H1 (cell line): ENCODE measurements around the gene MCM5. TPM values are rescaled to one million over a fixed set of nuclear protein-coding genes. Genes with fewer than 3 reads are reported as not detected.

Experiments used
- CTBP2 ChIP-seq: IDR thresholded peaks from 2 replicates; pipeline ENCODE4 v1.7.0; 2011; ENCODE audit warnings: borderline replicate concordance, mild to moderate bottlenecking, moderate library complexity, mixed read lengths, low read length; ENCODE audit not compliant: insufficient read depth, insufficient read length
- RNF2 ChIP-seq: fragments of 200-900, 300-1000 bp; sonication (generic); IDR thresholded peaks from 2 replicates; pipeline ENCODE4 v1.7.1; 2016; ENCODE audit warnings: borderline replicate concordance, low read depth, mild to moderate bottlenecking, antibody characterized with exemption, low read length; ENCODE audit not compliant: poor library complexity, severe bottlenecking; ENCODE audit errors: missing control alignments
- polyA plus RNA-seq, 7 experiments: library from polyadenylated mRNA; depleted of rRNA in 3 of 7; stranded (reverse) in 5 of 7; unstranded in 2 of 7; fragments of >200 nt in 5 of 7; fragments of 200-250 nt in 2 of 7; gene quantifications; 1 replicate in 5 of 7; 2 replicates in 1 of 7; 4 replicates in 1 of 7; pipeline versions ENCODE4 v1.2.1 to v1.2.3, GENCODE V29; 2011 to 2013; ENCODE audit warnings: missing spikeins in 2 of 7, mixed read lengths in 2 of 7
- total RNA-seq: library from RNA; stranded (reverse); fragmentation: NEBNext Ultra II Directional; extraction: Animal tissue kit (Norgen Biotek cat#: 25700); gene quantifications from 2 replicates; pipeline ENCODE4 v1.2.1, GENCODE V29; 2021

MCM5 gene
- total and polyA plus RNA-seq, 2 of the 8 experiments (the other 6 are each of a cell fraction or from before 2014, with no cell fraction given) = 210 to 305 TPM

DNA sequence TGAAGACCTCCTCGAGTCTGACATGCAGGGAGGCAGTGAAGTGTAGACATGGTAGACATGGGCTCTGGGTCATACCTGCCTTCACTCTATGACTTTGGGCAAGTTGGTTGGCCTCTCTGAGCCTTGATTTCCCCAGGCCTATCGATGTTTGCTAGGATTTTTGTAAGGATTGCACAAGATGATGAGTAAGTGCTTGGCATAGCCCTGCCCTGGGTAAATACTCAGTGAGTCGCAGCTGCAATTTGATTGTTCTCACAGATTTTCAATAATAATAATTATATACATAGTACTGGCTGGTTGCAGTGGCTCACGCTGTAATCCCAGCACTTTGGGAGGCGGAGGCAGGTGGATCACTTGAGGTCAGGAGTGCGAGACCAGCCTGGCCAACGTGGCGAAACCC, 18.1 kb downstream of the MCM5 start (continued):
- TF ChIP-seq RNF2 = no peak
- no peak for TF ChIP-seq CTBP2
